ENCODE data around the gene CDC42BPG.

CDC42BPG gene

GRCh38 chr11:64784813-64785581, 59.5 kb downstream of the CDC42BPG start:
- no peak for DNase-seq

GRCh38 chr11:64778473-64779298, 65.8 kb downstream of the CDC42BPG start, which contains the start of gene SF1:
Gene SF1 (minus strand): TSS chr11:64778542. CDS start chr11:64778392, 150 bp downstream.
- peak; percentile 100 for DNase-seq

- DNase-seq = no peak
Measured at GRCh38 chr11:64778223-64778472, 66.3 kb downstream of the CDC42BPG start.

- DNase-seq = peak; percentile 66
Measured at GRCh38 chr11:64777449-64778222, 66.8 kb downstream of the CDC42BPG start.

GRCh38 chr11:64776875-64777274, 67.6 kb downstream of the CDC42BPG start:
- no peak for DNase-seq

- DNase-seq = no peak
Measured at GRCh38 chr11:64776425-64776824, 68.0 kb downstream of the CDC42BPG start.

- no peak for DNase-seq
Measured at GRCh38 chr11:64774144-64774543, 70.3 kb downstream of the CDC42BPG start.

Measured in NCI-H748 treated with DMSO at 0.1 percent for 48 hours (cell line).